Activated naive CD8-positive, alpha-beta T cell treated with anti-CD3 and anti-CD28 coated beads, Interleukin-2, amount 50 U/mL, for 24 hours (primary cell): ENCODE results near the gene ADIG.

Experiments
- ATAC-seq: fragments of 150-1000 bp; cut with Tn5 transposase; one replicate; pipeline ENCODE4 v1.10.0; 2021
- DNase-seq: peaks from one replicate; pipeline ENCODE4 v3.0.0; 2021
- H3K27ac Mint-ChIP-seq: one replicate; pipeline ENCODE4 v1.8.0; 2021; ENCODE audit warnings: mild to moderate bottlenecking, mixed read lengths
- H3K27me3 Mint-ChIP-seq: one replicate; pipeline ENCODE4 v1.8.0; 2021; ENCODE audit warnings: mixed read lengths
- H3K36me3 Mint-ChIP-seq: one replicate; pipeline ENCODE4 v1.8.0; 2021; ENCODE audit warnings: low read depth, mixed read lengths
- H3K4me1 Mint-ChIP-seq: one replicate; pipeline ENCODE4 v1.8.0; 2021; ENCODE audit warnings: mixed read lengths
- H3K4me3 Mint-ChIP-seq: one replicate; pipeline ENCODE4 v1.8.0; 2021; ENCODE audit warnings: mild to moderate bottlenecking, moderate library complexity, mixed read lengths
- H3K9me3 Mint-ChIP-seq: one replicate; pipeline ENCODE4 v1.8.0; 2021; ENCODE audit warnings: mixed read lengths

ADIG gene

GRCh38 chr20:38603286-38603685, 22.3 kb downstream of the ADIG start:
- DNase-seq (no peak), ATAC-seq (no peak)
- peaks cover 59% of the 10 kb centered on the region for H3K27me3 Mint-ChIP-seq
- H3K4me3 Mint-ChIP-seq = no peak overlapping the region
- H3K27ac Mint-ChIP-seq = no peak overlapping the region
- H3K4me1 Mint-ChIP-seq = peaks cover 6% of the 10 kb centered on the region
- no peaks in the 10 kb centered on the region for H3K9me3 Mint-ChIP-seq
- H3K36me3 Mint-ChIP-seq = no peaks in the 10 kb centered on the region

- H3K4me1 Mint-ChIP-seq = peaks cover 6% of the 10 kb centered on the region
- no peaks in the 10 kb centered on the region for H3K36me3 Mint-ChIP-seq
- no peak overlapping the region for H3K27ac Mint-ChIP-seq
- H3K9me3 Mint-ChIP-seq = no peaks in the 10 kb centered on the region
- no peak for DNase-seq
- no peak for ATAC-seq
- H3K27me3 Mint-ChIP-seq = peaks cover 54% of the 10 kb centered on the region
- H3K4me3 Mint-ChIP-seq = no peak overlapping the region
Observed at GRCh38 chr20:38604873-38605303, 23.9 kb downstream of the ADIG start.

- H3K36me3 Mint-ChIP-seq = no peaks in the 10 kb centered on the region
- ATAC-seq (no peak), DNase-seq (no peak)
- H3K9me3 Mint-ChIP-seq = no peaks in the 10 kb centered on the region
- peaks cover 37% of the 10 kb centered on the region for H3K27me3 Mint-ChIP-seq
- H3K4me1 Mint-ChIP-seq = no peaks in the 10 kb centered on the region
- H3K4me3 Mint-ChIP-seq = no peak overlapping the region
- no peak overlapping the region for H3K27ac Mint-ChIP-seq
Observed at GRCh38 chr20:38607351-38607750, 26.4 kb downstream of the ADIG start.

GRCh38 chr20:38608188-38608587, 27.2 kb downstream of the ADIG start:
- ATAC-seq (no peak), DNase-seq (no peak)
- H3K4me3 Mint-ChIP-seq = no peak overlapping the region
- peaks cover 34% of the 10 kb centered on the region for H3K27me3 Mint-ChIP-seq
- no peaks in the 10 kb centered on the region for H3K4me1 Mint-ChIP-seq
- no peaks in the 10 kb centered on the region for H3K36me3 Mint-ChIP-seq
- H3K9me3 Mint-ChIP-seq = no peaks in the 10 kb centered on the region
- no peak overlapping the region for H3K27ac Mint-ChIP-seq

- no peak overlapping the region for H3K27ac Mint-ChIP-seq
- H3K9me3 Mint-ChIP-seq = no peaks in the 10 kb centered on the region
- H3K4me3 Mint-ChIP-seq = no peak overlapping the region
- H3K27me3 Mint-ChIP-seq = peaks cover 28% of the 10 kb centered on the region
- no peaks in the 10 kb centered on the region for H3K4me1 Mint-ChIP-seq
- ATAC-seq (no peak), DNase-seq (no peak)
- H3K36me3 Mint-ChIP-seq = no peaks in the 10 kb centered on the region
Observed at GRCh38 chr20:38609815-38610214, 28.8 kb downstream of the ADIG start.

- H3K4me3 Mint-ChIP-seq = no peak overlapping the region
- ATAC-seq (no peak), DNase-seq (no peak)
- H3K27ac Mint-ChIP-seq = no peak overlapping the region
- no peaks in the 10 kb centered on the region for H3K4me1 Mint-ChIP-seq
- no peaks in the 10 kb centered on the region for H3K9me3 Mint-ChIP-seq
- peaks cover 24% of the 10 kb centered on the region for H3K27me3 Mint-ChIP-seq
- no peaks in the 10 kb centered on the region for H3K36me3 Mint-ChIP-seq
Observed at GRCh38 chr20:38610521-38610920, 29.5 kb downstream of the ADIG start.

- Mint-ChIP-seq H3K4me1 (no peaks in the 10 kb centered on the region), H3K4me3 (no peak overlapping the region), H3K27me3 (peaks cover 15% of the 10 kb centered on the region), H3K27ac (no peak overlapping the region), H3K36me3 (no peaks in the 10 kb centered on the region), H3K9me3 (no peaks in the 10 kb centered on the region)
- ATAC-seq = no peak
- no peak for DNase-seq
Observed at GRCh38 chr20:38612751-38613515, 31.9 kb downstream of the ADIG start.

- no peak overlapping the region for H3K4me3 Mint-ChIP-seq
- H3K27me3 Mint-ChIP-seq = peaks cover 25% of the 10 kb centered on the region
- no peak overlapping the region for H3K27ac Mint-ChIP-seq
Observed at GRCh38 chr20:38615283-38615682, 34.3 kb downstream of the ADIG start.

GRCh38 chr20:38616457-38616856, 35.5 kb downstream of the ADIG start:
- no peak overlapping the region for H3K4me3 Mint-ChIP-seq
- H3K27me3 Mint-ChIP-seq = peaks cover 33% of the 10 kb centered on the region
- H3K36me3 Mint-ChIP-seq = no peaks in the 10 kb centered on the region
- H3K9me3 Mint-ChIP-seq = no peaks in the 10 kb centered on the region
- no peaks in the 10 kb centered on the region for H3K4me1 Mint-ChIP-seq
- DNase-seq (no peak), ATAC-seq (no peak)
- no peak overlapping the region for H3K27ac Mint-ChIP-seq

More at GRCh38 chr20:38615283-38615682, 34.3 kb downstream of the ADIG start:
- H3K36me3 Mint-ChIP-seq = no peaks in the 10 kb centered on the region
- no peaks in the 10 kb centered on the region for H3K4me1 Mint-ChIP-seq
- no peak for ATAC-seq
- no peaks in the 10 kb centered on the region for H3K9me3 Mint-ChIP-seq
- DNase-seq = no peak

GRCh38 chr20:38617011-38617829, 36.2 kb downstream of the ADIG start:
- Mint-ChIP-seq H3K4me3 (no peak overlapping the region), H3K27me3 (peaks cover 35% of the 10 kb centered on the region), H3K36me3 (no peaks in the 10 kb centered on the region), H3K27ac (no peak overlapping the region), H3K9me3 (no peaks in the 10 kb centered on the region), H3K4me1 (no peaks in the 10 kb centered on the region)
- ATAC-seq (no peak), DNase-seq (no peak)

GRCh38 chr20:38617830-38618196, 36.8 kb downstream of the ADIG start:
- H3K27ac Mint-ChIP-seq = no peak overlapping the region

GRCh38 chr20:38620441-38620840, 39.4 kb downstream of the ADIG start:
- ATAC-seq (no peak), DNase-seq (no peak)
- Mint-ChIP-seq H3K27ac (no peak overlapping the region), H3K4me3 (no peak overlapping the region), H3K27me3 (peaks cover 28% of the 10 kb centered on the region), H3K36me3 (no peaks in the 10 kb centered on the region), H3K4me1 (no peaks in the 10 kb centered on the region), H3K9me3 (peaks cover 4% of the 10 kb centered on the region)

More at GRCh38 chr20:38617830-38618196, 36.8 kb downstream of the ADIG start:
- Mint-ChIP-seq H3K4me1 (no peaks in the 10 kb centered on the region), H3K27me3 (peaks cover 30% of the 10 kb centered on the region), H3K9me3 (no peaks in the 10 kb centered on the region), H3K4me3 (no peak overlapping the region), H3K36me3 (no peaks in the 10 kb centered on the region)
- no peak for ATAC-seq
- DNase-seq = no peak

GRCh38 chr20:38623061-38623460, 42.1 kb downstream of the ADIG start:
- Mint-ChIP-seq H3K27ac (no peak overlapping the region), H3K9me3 (peaks cover 4% of the 10 kb centered on the region), H3K36me3 (no peaks in the 10 kb centered on the region), H3K4me3 (no peak overlapping the region), H3K27me3 (peaks cover 23% of the 10 kb centered on the region), H3K4me1 (no peaks in the 10 kb centered on the region)
- ATAC-seq (no peak), DNase-seq (no peak)

GRCh38 chr20:38624084-38624483, 43.1 kb downstream of the ADIG start:
- no peak overlapping the region for H3K27ac Mint-ChIP-seq
- H3K4me1 Mint-ChIP-seq = no peaks in the 10 kb centered on the region
- peaks cover 4% of the 10 kb centered on the region for H3K9me3 Mint-ChIP-seq
- peaks cover 16% of the 10 kb centered on the region for H3K27me3 Mint-ChIP-seq
- DNase-seq (no peak), ATAC-seq (no peak)
- H3K36me3 Mint-ChIP-seq = no peaks in the 10 kb centered on the region
- H3K4me3 Mint-ChIP-seq = no peak overlapping the region

GRCh38 chr20:38625896-38626295, 44.9 kb downstream of the ADIG start:
- no peak overlapping the region for H3K4me3 Mint-ChIP-seq
- DNase-seq = no peak
- ATAC-seq = no peak
- H3K4me1 Mint-ChIP-seq = no peaks in the 10 kb centered on the region
- peaks cover 17% of the 10 kb centered on the region for H3K27me3 Mint-ChIP-seq
- peaks cover 4% of the 10 kb centered on the region for H3K9me3 Mint-ChIP-seq
- H3K36me3 Mint-ChIP-seq = no peaks in the 10 kb centered on the region
- no peak overlapping the region for H3K27ac Mint-ChIP-seq
